B cell (primary cell): Measurements from ENCODE around the gene SIAH3. TPM values are rescaled to one million over a fixed set of nuclear protein-coding genes. Genes with fewer than 3 reads are reported as not detected.

Experiments used
- ATAC-seq: fragments of 200-7000 bp; cut with Tn5 transposase; one replicate; pipeline ENCODE4 v1.10.0; 2021; ENCODE audit warnings: low read depth, mild to moderate bottlenecking, moderate number of reproducible peaks, moderate library complexity
- CTCF ChIA-PET: fragments of 350-600 bp; sonication (Branson Sonifier 250); formaldehyde crosslinking; loops from one replicate; lab custom pipeline; 2021; ENCODE audit warnings: antibody characterized with exemption, inconsistent platforms; lab: Charles Lee
- POLR2A ChIA-PET: fragments of 350-600 bp; sonication (Branson Sonifier 250); formaldehyde crosslinking; loops from one replicate; lab custom pipeline; 2021; ENCODE audit warnings: antibody characterized with exemption; lab: Charles Lee
- DNase-seq: peaks from one replicate; pipeline ENCODE4 v3.0.0; 2013
- H2AFZ ChIP-seq: 2 replicates; pipeline ENCODE4 v1.6.1; 2012; ENCODE audit warnings: mild to moderate bottlenecking, low read depth, low read length; ENCODE audit not compliant: insufficient read depth, poor library complexity, severe bottlenecking
- H3K27ac ChIP-seq, 2 donors: 1 replicate in 1 of 2; 2 replicates in 1 of 2; pipeline ENCODE4 v1.5.1; 2012 to 2013; ENCODE audit warnings: low read length in 2 of 2, mild to moderate bottlenecking in 2 of 2, moderate library complexity in 1 of 2
- H3K27me3 ChIP-seq, 4 experiments: fragments of 200-600 bp in 1 of 4; sonication (generic) in 1 of 4; replicated peaks in 1 of 4; 1 replicate in 2 of 4; 2 replicates in 2 of 4; pipeline versions ENCODE4 v1.6.1 to v1.7.0; 2013 to 2016; ENCODE audit warnings: low read length in 3 of 4, mild to moderate bottlenecking in 2 of 4, mixed read lengths in 1 of 4, moderate library complexity in 1 of 4; ENCODE audit not compliant: insufficient read depth in 4 of 4, control insufficient read depth in 3 of 4; ENCODE audit errors: control extremely low read depth in 1 of 4
- H3K36me3 ChIP-seq, 2 experiments: replicated peaks in 1 of 2; 1 replicate in 1 of 2; 2 replicates in 1 of 2; pipeline versions ENCODE4 v1.6.1 to v1.7.1; 2013; ENCODE audit warnings: low read length in 1 of 2; ENCODE audit not compliant: insufficient read depth in 2 of 2, control insufficient read depth in 1 of 2; ENCODE audit errors: control extremely low read depth in 1 of 2, extremely low read depth in 1 of 2
- H3K4me1 ChIP-seq, 2 donors: fragments of 200-600 bp in 1 of 2; sonication (generic) in 1 of 2; 1 replicate in 1 of 2; 2 replicates in 1 of 2; pipeline versions ENCODE4 v1.5.1 to v1.6.1; 2013 to 2017; ENCODE audit warnings: low read length in 2 of 2; ENCODE audit not compliant: control insufficient read depth in 2 of 2, insufficient read depth in 2 of 2
- H3K4me2 ChIP-seq: replicated peaks from 2 replicates; pipeline ENCODE3; 2012; ENCODE audit warnings: mild to moderate bottlenecking, low read depth, low read length; ENCODE audit not compliant: poor library complexity, severe bottlenecking
- H3K4me3 ChIP-seq, 5 experiments: fragments of 200-600 bp in 1 of 5; sonication (generic) in 1 of 5; 1 replicate in 3 of 5; 2 replicates in 2 of 5; pipeline versions ENCODE4 v1.5.1 to v1.7.0; 2011 to 2016; ENCODE audit warnings: low read length in 4 of 5, mild to moderate bottlenecking in 4 of 5, low read depth in 2 of 5, control low read depth in 1 of 5, moderate library complexity in 1 of 5; ENCODE audit not compliant: insufficient read depth in 1 of 5; ENCODE audit errors: control extremely low read depth in 1 of 5, extremely low read depth in 1 of 5
- H3K79me2 ChIP-seq: fragments of 200-600 bp; sonication (generic); one replicate; pipeline ENCODE4 v1.6.0; 2016; ENCODE audit warnings: low read length; ENCODE audit not compliant: control insufficient read depth, insufficient read depth
- H3K9ac ChIP-seq: fragments of 200-600 bp; sonication (generic); 2 replicates; pipeline ENCODE4 v1.6.1; 2017; ENCODE audit warnings: mild to moderate bottlenecking, low read length, moderate library complexity
- H3K9me3 ChIP-seq, 3 donors: one replicate each; pipeline versions ENCODE4 v1.6.1 to v1.7.1; 2013; ENCODE audit warnings: low read length in 2 of 3; ENCODE audit not compliant: control insufficient read depth in 2 of 3, insufficient read depth in 1 of 3; ENCODE audit errors: control extremely low read depth in 1 of 3
- H4K20me1 ChIP-seq: 2 replicates; pipeline ENCODE4 v1.6.0; 2012; ENCODE audit warnings: mild to moderate bottlenecking, low read length; ENCODE audit not compliant: insufficient read depth, control insufficient read depth, poor library complexity, severe bottlenecking
- H3K27ac Mint-ChIP-seq: one replicate; pipeline ENCODE4 v1.8.0; 2021; ENCODE audit warnings: mixed read lengths
- H3K27me3 Mint-ChIP-seq: one replicate; pipeline ENCODE4 v1.8.0; 2021; ENCODE audit warnings: mixed read lengths
- H3K4me1 Mint-ChIP-seq: one replicate; pipeline ENCODE4 v1.8.0; 2021; ENCODE audit warnings: mixed read lengths
- H3K4me3 Mint-ChIP-seq: one replicate; pipeline ENCODE4 v1.8.0; 2021; ENCODE audit warnings: mixed read lengths
- H3K9me3 Mint-ChIP-seq: one replicate; pipeline ENCODE4 v1.8.0; 2022; ENCODE audit warnings: mixed read lengths; ENCODE audit not compliant: insufficient read depth
- CTCF ChIP-seq: fragments of 200-600 bp; IDR thresholded peaks from one replicate; pipeline ENCODE4 v1.8.0; 2022; ENCODE audit warnings: antibody characterized with exemption, mild to moderate bottlenecking
- EZH2 ChIP-seq: IDR thresholded peaks from 2 replicates; pipeline ENCODE4 v1.6.1; 2012; ENCODE audit warnings: borderline replicate concordance, low read depth, mild to moderate bottlenecking, moderate library complexity, low read length; ENCODE audit not compliant: insufficient read depth, poor library complexity, severe bottlenecking
- WGBS: methylation state at CpG from one replicate; pipeline ENCODE4 v1.1.5; 2013; ENCODE audit warnings: missing lambda C conversion rate; ENCODE audit not compliant: insufficient coverage; 5-methylcytosine and 5-hydroxymethylcytosine counted together
- intact Hi-C: fragments of 100-400 bp; cut with micrococcal nuclease; formaldehyde crosslinking; loops from one replicate; pipeline ENCODE4 v1.10.0; 2022
- polyA plus RNA-seq: library from polyadenylated mRNA; depleted of rRNA; stranded (reverse); fragments of >200 nt; gene quantifications from 2 replicates; pipeline ENCODE4 v1.2.3, GENCODE V29; 2012
- total RNA-seq, 2 donors: library from RNA; stranded (reverse); fragments of 120-200 nt in 1 of 2; gene quantifications; 1 replicate in 1 of 2; 2 replicates in 1 of 2; pipeline versions ENCODE4 v1.2.3 to v1.2.4, GENCODE V29; 2013 to 2022

The SIAH3 gene
- total and polyA plus RNA-seq, 2 donors (not counting 1 experiment from before 2014, with no cell fraction given) = not detected

DNA sequence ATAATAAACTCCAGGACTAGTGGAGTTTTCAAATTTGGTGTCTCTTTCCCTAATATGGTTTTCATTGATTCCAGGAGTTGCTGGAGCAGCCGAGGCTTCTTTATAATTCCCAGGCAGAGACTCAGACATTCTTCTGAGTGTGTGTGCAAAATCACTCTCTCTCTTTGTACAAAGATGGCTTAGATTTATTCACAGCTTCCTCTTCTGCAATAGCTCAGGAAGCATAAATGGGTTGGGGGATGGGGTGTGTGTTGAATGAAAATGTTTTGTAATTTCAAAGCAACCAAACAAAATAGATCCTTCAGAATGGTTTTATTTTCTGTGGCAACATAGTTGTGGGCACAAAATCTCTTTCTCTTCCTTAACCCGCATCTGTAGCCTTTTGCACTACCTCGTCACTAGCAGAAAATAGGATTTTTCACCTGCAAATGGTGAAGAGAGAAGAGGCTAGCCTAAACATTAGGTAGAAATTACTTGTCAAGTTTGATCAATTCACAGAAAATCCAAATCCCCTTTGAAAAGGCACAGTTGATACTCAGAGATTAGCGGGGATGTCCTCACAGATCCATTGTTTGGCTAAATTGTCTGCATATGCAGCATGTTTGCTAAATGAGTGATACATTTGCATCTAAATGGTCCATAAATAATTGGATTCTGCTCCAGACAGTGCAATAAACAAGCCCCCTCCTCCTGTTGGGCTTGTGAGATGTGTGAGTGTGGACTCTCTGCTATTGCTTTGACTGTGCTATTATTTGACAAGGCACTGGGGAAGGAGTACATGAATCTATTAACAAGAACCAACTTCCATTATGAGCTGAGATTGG is 82.7 kb downstream of the SIAH3 start:
- H3K27me3 Mint-ChIP-seq = peaks cover 10% of the 10 kb centered on the region
- H3K4me1 ChIP-seq = no peaks in the 10 kb centered on the region
- H3K9ac ChIP-seq = no peak overlapping the region
- no peak overlapping the region for H3K4me2 ChIP-seq
- H3K4me1 Mint-ChIP-seq = no peaks in the 10 kb centered on the region
- ATAC-seq = no peak
- H3K9me3 Mint-ChIP-seq = no peaks in the 10 kb centered on the region
- ChIA-PET POLR2A (no interaction called here), CTCF (no interaction called here)
- no peaks in the 10 kb centered on the region for H3K9me3 ChIP-seq
- intact Hi-C loops = no loop called here
- no peak for TF ChIP-seq EZH2
- TF ChIP-seq CTCF = no peak
- H3K4me3 Mint-ChIP-seq = no peak overlapping the region
- no peaks in the 10 kb centered on the region for H3K79me2 ChIP-seq
- no peak overlapping the region for H3K27ac ChIP-seq
- H4K20me1 ChIP-seq = no peaks in the 10 kb centered on the region
- H3K4me3 ChIP-seq = no peak overlapping the region
- no peak overlapping the region for H3K27ac Mint-ChIP-seq
- H2AFZ ChIP-seq = no peak overlapping the region
- WGBS = no CpG with 5 or more reads among the region's 4 CpGs
- peaks cover 0 to 3% (median 0%) of the 10 kb centered on the region in 4 experiments for H3K27me3 ChIP-seq
- H3K36me3 ChIP-seq = no peaks in the 10 kb centered on the region
- DNase-seq = no peak

- intact Hi-C loops = no loop called here
- TF ChIP-seq EZH2 (no peak), CTCF (no peak)
Observed at GRCh38 chr13:45765464-45765863, 86.1 kb downstream of the SIAH3 start.

More at GRCh38 chr13:45765464-45765863, 86.1 kb downstream of the SIAH3 start:
- Histone ChIP-seq H3K27ac (no peak overlapping the region), H2AFZ (no peak overlapping the region), H3K27me3 (peaks cover 0 to 3% (median 0%) of the 10 kb centered on the region in 4 experiments), H3K4me1 (no peaks in the 10 kb centered on the region), H3K4me2 (no peak overlapping the region), H3K79me2 (no peaks in the 10 kb centered on the region), H4K20me1 (no peaks in the 10 kb centered on the region), H3K36me3 (no peaks in the 10 kb centered on the region), H3K9me3 (no peaks in the 10 kb centered on the region), H3K4me3 (no peak overlapping the region), H3K9ac (no peak overlapping the region)
- peaks cover 29% of the 10 kb centered on the region for H3K27me3 Mint-ChIP-seq
- ChIA-PET CTCF (no interaction called here), POLR2A (no interaction called here)
- H3K4me1 Mint-ChIP-seq = no peaks in the 10 kb centered on the region
- H3K9me3 Mint-ChIP-seq = no peaks in the 10 kb centered on the region
- DNase-seq (no peak), ATAC-seq (no peak)
- 91% methylated on average over 3 of the region's 4 CpGs for WGBS
- no peak overlapping the region for H3K4me3 Mint-ChIP-seq
- no peak overlapping the region for H3K27ac Mint-ChIP-seq
